NCI-H2107 treated with DMSO at 0.1 percent for 48 hours (cell line): ENCODE measurements around the gene COMMD3.
"Not testable (repeated sequence)": the region's sequence is repeated elsewhere in the genome, so short reads cannot be mapped to it uniquely, and the experiment has no call there.

Source experiments
- DNase-seq: peaks from one replicate; lab custom pipeline; 2025; ENCODE audit not compliant: unreplicated experiment; lab: John Stamatoyannopoulos, UW

Gene COMMD3

GRCh38 chr10:22338185-22338900 is 22.2 kb downstream of the COMMD3 start:
- DNase-seq, result no peak

- no peak for DNase-seq
These were observed 22.7 kb downstream of the COMMD3 start for GRCh38 chr10:22338931-22339330.

- no peak for DNase-seq
These were observed 23.7 kb downstream of the COMMD3 start for GRCh38 chr10:22339761-22340328.

- DNase-seq, result peak; percentile 25
These were observed 24.4 kb downstream of the COMMD3 start for GRCh38 chr10:22340329-22341189.

- no peak for DNase-seq
These were observed 25.2 kb downstream of the COMMD3 start for GRCh38 chr10:22341190-22341925.

GRCh38 chr10:22341926-22342196 is 25.7 kb downstream of the COMMD3 start:
- no peak for DNase-seq

- DNase-seq, result no peak
These were observed 26.2 kb downstream of the COMMD3 start for GRCh38 chr10:22342421-22342820.

GRCh38 chr10:22343731-22344130 is 27.5 kb downstream of the COMMD3 start:
- DNase-seq, result no peak

- no peak for DNase-seq
These were observed 28.1 kb downstream of the COMMD3 start for GRCh38 chr10:22344249-22344648.

GRCh38 chr10:22344781-22345300 is 28.7 kb downstream of the COMMD3 start:
- DNase-seq, result no peak

- no peak for DNase-seq
These were observed 29.3 kb downstream of the COMMD3 start, which contains the start of gene SPAG6 for GRCh38 chr10:22345301-22346095. Gene SPAG6 (plus strand): TSS chr10:22345496. CDS start chr10:22345612, 116 bp downstream.

GRCh38 chr10:22346096-22346661 is 30.0 kb downstream of the COMMD3 start:
- no peak for DNase-seq

GRCh38 chr10:22349755-22350154 is 33.6 kb downstream of the COMMD3 start:
- DNase-seq, result no peak

GRCh38 chr10:22351131-22351703 is 35.0 kb downstream of the COMMD3 start:
- no peak for DNase-seq

- DNase-seq, result no peak
These were observed 40.2 kb downstream of the COMMD3 start for GRCh38 chr10:22356324-22356873.

GRCh38 chr10:22357770-22358169 is 41.6 kb downstream of the COMMD3 start:
- DNase-seq, result not testable (repeated sequence)

- no peak for DNase-seq
These were observed 47.1 kb downstream of the COMMD3 start for GRCh38 chr10:22363305-22363704.

GRCh38 chr10:22364407-22365140 is 48.4 kb downstream of the COMMD3 start:
- no peak for DNase-seq

GRCh38 chr10:22365233-22365632 is 49.0 kb downstream of the COMMD3 start:
- DNase-seq, result no peak
